Parathyroid adenoma (tissue), 2 donors: Measurements from ENCODE around the gene VGF.
A peak's percentile ranks its signal among the peaks of the same experiment; 100 is the strongest.

Experiments
- H2AFZ ChIP-seq: fragments of 300-600 bp; sonication (generic); one replicate; pipeline ENCODE4 v1.7.0; 2017; ENCODE audit warnings: antibody characterized with exemption, mild to moderate bottlenecking
- H3K27ac ChIP-seq: fragments of 300-600 bp; sonication (generic); one replicate; pipeline ENCODE4 v1.7.0; 2017
- H3K27me3 ChIP-seq: fragments of 300-600 bp; sonication (generic); one replicate; pipeline ENCODE4 v1.7.0; 2017; ENCODE audit warnings: low read length; ENCODE audit not compliant: control insufficient read depth, insufficient read depth
- H3K36me3 ChIP-seq: fragments of 300-600 bp; sonication (generic); one replicate; pipeline ENCODE4 v1.7.0; 2017; ENCODE audit warnings: low read length; ENCODE audit not compliant: control insufficient read depth, insufficient read depth
- H3K4me1 ChIP-seq: fragments of 300-600 bp; sonication (generic); one replicate; pipeline ENCODE4 v1.7.0; 2017; ENCODE audit warnings: control low read depth
- H3K4me2 ChIP-seq: fragments of 300-600 bp; sonication (generic); one replicate; pipeline ENCODE4 v1.7.0; 2017; ENCODE audit warnings: low read length
- H3K4me3 ChIP-seq: fragments of 300-600 bp; sonication (generic); one replicate; pipeline ENCODE4 v1.7.0; 2017; ENCODE audit warnings: low read depth, low read length
- H3K79me2 ChIP-seq: fragments of 300-600 bp; sonication (generic); one replicate; pipeline ENCODE4 v1.7.0; 2017; ENCODE audit warnings: control low read depth
- H3K9ac ChIP-seq: fragments of 300-600 bp; sonication (generic); one replicate; pipeline ENCODE4 v1.7.0; 2017; ENCODE audit warnings: mild to moderate bottlenecking
- H3K9me3 ChIP-seq: fragments of 300-600 bp; sonication (generic); one replicate; pipeline ENCODE4 v1.7.0; 2017; ENCODE audit warnings: low read length; ENCODE audit not compliant: control insufficient read depth
- CTCF ChIP-seq: fragments of 300-600 bp; sonication (generic); IDR thresholded peaks from one replicate; pipeline ENCODE4 v1.7.0; 2017; ENCODE audit warnings: antibody characterized with exemption, mild to moderate bottlenecking
- donor health status: primary hyperparathyroidism.

VGF gene

GRCh38 chr7:101185258-101185839, 20.0 kb upstream of the VGF start:
- H3K79me2 ChIP-seq: no peaks in the 10 kb centered on the region
- no peak overlapping the region for H3K27ac ChIP-seq
- no peak overlapping the region for H3K4me3 ChIP-seq
- H3K36me3 ChIP-seq: no peaks in the 10 kb centered on the region
- no peaks in the 10 kb centered on the region for H3K4me1 ChIP-seq
- no peak overlapping the region for H3K9ac ChIP-seq
- no peak overlapping the region for H2AFZ ChIP-seq
- H3K27me3 ChIP-seq: no peaks in the 10 kb centered on the region
- no peak for TF ChIP-seq CTCF
- no peak overlapping the region for H3K4me2 ChIP-seq
- no peaks in the 10 kb centered on the region for H3K9me3 ChIP-seq

- Histone ChIP-seq H3K27ac (no peak within 1 kb of the TSS), H3K9ac (no peak within 1 kb of the TSS), H3K4me1 (no peaks in the 10 kb centered on the region)
These were observed 14.9 kb upstream of the VGF start, which contains the start of gene NAT16 for GRCh38 chr7:101180130-101180755. Gene NAT16 (minus strand): TSS chr7:101180293. CDS start chr7:101174807, 5,486 bp downstream.

GRCh38 chr7:101179713-101180112, 14.3 kb upstream of the VGF start:
- Histone ChIP-seq H3K27ac (no peak overlapping the region), H3K79me2 (no peaks in the 10 kb centered on the region), H3K36me3 (no peaks in the 10 kb centered on the region), H3K27me3 (no peaks in the 10 kb centered on the region), H2AFZ (peak overlapping the region; percentile 40), H3K9ac (no peak overlapping the region), H3K4me1 (no peaks in the 10 kb centered on the region), H3K4me2 (peak overlapping the region; percentile 53), H3K9me3 (no peaks in the 10 kb centered on the region), H3K4me3 (no peak overlapping the region)
- no peak for TF ChIP-seq CTCF

More at GRCh38 chr7:101180130-101180755, 14.9 kb upstream of the VGF start, which contains the start of gene NAT16:
- H3K36me3 ChIP-seq: no peaks in the 10 kb centered on the region
- H3K27me3 ChIP-seq: no peaks in the 10 kb centered on the region
- no peaks in the 10 kb centered on the region for H3K9me3 ChIP-seq
- H2AFZ ChIP-seq: peak within 1 kb of the TSS; percentile 40
- no peak for TF ChIP-seq CTCF
- peak within 1 kb of the TSS; percentile 31 for H3K4me3 ChIP-seq
- peak within 1 kb of the TSS; percentile 55 for H3K4me2 ChIP-seq
- H3K79me2 ChIP-seq: no peaks in the 10 kb centered on the region

- TF ChIP-seq CTCF: no peak
- H3K27ac ChIP-seq: no peak overlapping the region
- H3K9me3 ChIP-seq: no peaks in the 10 kb centered on the region
- H3K79me2 ChIP-seq: no peaks in the 10 kb centered on the region
- H3K4me3 ChIP-seq: peak overlapping the region; percentile 31
- no peaks in the 10 kb centered on the region for H3K4me1 ChIP-seq
- peaks cover 5% of the 10 kb centered on the region for H3K27me3 ChIP-seq
- no peak overlapping the region for H2AFZ ChIP-seq
- H3K4me2 ChIP-seq: peak overlapping the region; percentile 55
- no peaks in the 10 kb centered on the region for H3K36me3 ChIP-seq
- no peak overlapping the region for H3K9ac ChIP-seq
These were observed 13.7 kb upstream of the VGF start for GRCh38 chr7:101179117-101179516.

- Histone ChIP-seq H3K4me3 (no peak overlapping the region), H3K27ac (no peak overlapping the region), H3K4me1 (peaks cover under 1% of the 10 kb centered on the region), H3K9ac (no peak overlapping the region), H3K27me3 (peaks cover 14% of the 10 kb centered on the region), H3K4me2 (no peak overlapping the region), H3K9me3 (no peaks in the 10 kb centered on the region), H3K36me3 (no peaks in the 10 kb centered on the region), H2AFZ (no peak overlapping the region), H3K79me2 (no peaks in the 10 kb centered on the region)
- no peak for TF ChIP-seq CTCF
These were observed 12.3 kb upstream of the VGF start for GRCh38 chr7:101177644-101178043.
